Small intestine (tissue), 7 donors: Measurements from ENCODE around the gene CAMK1D. TPM values are rescaled to one million over a fixed set of nuclear protein-coding genes. Genes with fewer than 3 reads are reported as not detected.
"Not testable (repeated sequence)": the region's sequence is repeated elsewhere in the genome, so short reads cannot be mapped to it uniquely, and the experiment has no call there.

Source experiments
- DNase-seq, 2 donors: peaks; one replicate each; pipeline versions ENCODE4 v3.0.0 to v3.0.0-alpha.2; 2013
- FAIRE-seq: peaks from 2 replicates; lab custom pipeline; 2012; peaks lifted over from hg19 to GRCh38; lab: Jason Lieb, UNC
- H3K27ac ChIP-seq, 3 donors: one replicate each; pipeline ENCODE4 v1.5.1; 2013; ENCODE audit warnings: low read length in 2 of 3, mild to moderate bottlenecking in 2 of 3, control low read depth in 1 of 3, inconsistent platforms in 1 of 3, low read depth in 1 of 3, moderate library complexity in 1 of 3
- H3K27me3 ChIP-seq, 3 donors: one replicate each; pipeline ENCODE4 v1.6.1; 2013; ENCODE audit warnings: low read length in 3 of 3, inconsistent platforms in 1 of 3; ENCODE audit not compliant: control insufficient read depth in 3 of 3, insufficient read depth in 3 of 3
- H3K36me3 ChIP-seq, 3 donors: one replicate each; pipeline ENCODE4 v1.6.1; 2013; ENCODE audit warnings: low read length in 3 of 3, inconsistent platforms in 1 of 3, low read depth in 1 of 3, mild to moderate bottlenecking in 1 of 3, moderate library complexity in 1 of 3; ENCODE audit not compliant: control insufficient read depth in 3 of 3, insufficient read depth in 2 of 3
- H3K4me1 ChIP-seq, 3 donors: one replicate each; pipeline ENCODE4 v1.6.1; 2013; ENCODE audit warnings: low read length in 2 of 3, inconsistent platforms in 1 of 3, low read depth in 1 of 3, mild to moderate bottlenecking in 1 of 3, moderate library complexity in 1 of 3; ENCODE audit not compliant: control insufficient read depth in 3 of 3, insufficient read depth in 2 of 3
- H3K4me3 ChIP-seq, 3 donors: one replicate each; pipeline ENCODE4 v1.5.1; 2013; ENCODE audit warnings: low read length in 3 of 3, control low read depth in 1 of 3, inconsistent platforms in 1 of 3, low read depth in 1 of 3, mild to moderate bottlenecking in 1 of 3, moderate library complexity in 1 of 3
- H3K9me3 ChIP-seq, 2 donors: one replicate each; pipeline ENCODE4 v1.6.1; 2013; ENCODE audit warnings: low read depth in 1 of 2, low read length in 1 of 2; ENCODE audit not compliant: control insufficient read depth in 2 of 2, insufficient read depth in 1 of 2
- WGBS, 3 donors: extraction: QIAGEN DNeasy Blood & Tissue Kit; methylation state at CpG; one replicate each; pipeline ENCODE4 v1.1.7; 2013; 5-methylcytosine and 5-hydroxymethylcytosine counted together
- polyA plus RNA-seq, 4 donors: library from polyadenylated mRNA; stranded (reverse) in 3 of 4; unstranded in 1 of 4; fragments of 200-250 nt in 3 of 4; fragments of 120-200 nt in 1 of 4; gene quantifications; one replicate each; pipeline versions ENCODE4 v1.2.1 to v1.2.3, GENCODE V29; 2013
- donor health status: healthy with polysubstance abuse.
- donor health status: control.
- donor health status: control.
- donor health status: Bipolar disorder and iron deficiency.
- donor health status: healthy.

CAMK1D gene
- polyA plus RNA-seq, 4 donors = 0.45 to 9.7 (median 3.8) TPM

GRCh38 chr10:12721334-12721733 lies 372.0 kb downstream of the CAMK1D start:
- 91 to 98% (median 95%) methylated on average over 3 of the region's 3 CpGs for WGBS, 3 donors
- H3K4me3 ChIP-seq = no peak overlapping the region
- H3K9me3 ChIP-seq = no peaks in the 10 kb centered on the region
- H3K27me3 ChIP-seq = no peaks in the 10 kb centered on the region
- no peak for DNase-seq
- FAIRE-seq = no peak
- H3K36me3 ChIP-seq = no peaks in the 10 kb centered on the region
- H3K4me1 ChIP-seq = peaks cover 5 to 17% (median 5%) of the 10 kb centered on the region in 3 donors
- no peak overlapping the region for H3K27ac ChIP-seq

- Histone ChIP-seq H3K9me3 (no peaks in the 10 kb centered on the region), H3K27ac (no peak overlapping the region), H3K36me3 (no peaks in the 10 kb centered on the region), H3K27me3 (no peaks in the 10 kb centered on the region), H3K4me3 (no peak overlapping the region), H3K4me1 (peaks cover 5 to 20% (median 5%) of the 10 kb centered on the region in 3 donors)
- no peak for DNase-seq
- FAIRE-seq = no peak
- WGBS, 3 donors = 77 to 84% (median 77%) methylated on average over 4 of the region's 4 CpGs
Observed at GRCh38 chr10:12723220-12723619, 373.9 kb downstream of the CAMK1D start.

GRCh38 chr10:12724807-12725579 lies 375.6 kb downstream of the CAMK1D start:
- WGBS, 3 donors = 82 to 84% (median 83%) methylated on average over 10 of the region's 10 CpGs
- Histone ChIP-seq H3K27ac (no peak overlapping the region), H3K4me1 (peaks cover 2 to 18% (median 5%) of the 10 kb centered on the region in 3 donors), H3K9me3 (no peaks in the 10 kb centered on the region), H3K4me3 (no peak overlapping the region), H3K36me3 (no peaks in the 10 kb centered on the region), H3K27me3 (no peaks in the 10 kb centered on the region)
- no peak for DNase-seq
- no peak for FAIRE-seq

GRCh38 chr10:12725580-12725888 lies 376.2 kb downstream of the CAMK1D start:
- not testable (repeated sequence) for H3K4me3 ChIP-seq, DNase-seq, H3K27me3 ChIP-seq, FAIRE-seq, H3K9me3 ChIP-seq, H3K36me3 ChIP-seq, H3K27ac ChIP-seq
- whole genome bisulfite sequencing, 3 donors = 93 to 95% (median 94%) methylated on average over 5 of the region's 5 CpGs
- H3K4me1 ChIP-seq = peaks cover 2 to 16% (median 5%) of the 10 kb centered on the region in 3 donors

- H3K27ac ChIP-seq = no peak overlapping the region
Observed at GRCh38 chr10:12726971-12727831, 377.9 kb downstream of the CAMK1D start.

GRCh38 chr10:12727832-12728215 lies 378.5 kb downstream of the CAMK1D start:
- Histone ChIP-seq H3K4me3 (no peak overlapping the region), H3K36me3 (no peaks in the 10 kb centered on the region), H3K27me3 (no peaks in the 10 kb centered on the region), H3K9me3 (no peaks in the 10 kb centered on the region), H3K4me1 (peaks cover 0 to 6% (median 0%) of the 10 kb centered on the region in 3 donors), H3K27ac (no peak overlapping the region)
- WGBS, 3 donors = 28 to 49% (median 48%) methylated on average over 10 of the region's 10 CpGs
- DNase-seq = peak; percentile 34 to 74
- no peak for FAIRE-seq

More at GRCh38 chr10:12726971-12727831, 377.9 kb downstream of the CAMK1D start:
- 83 to 87% (median 84%) methylated on average over 19 of the region's 19 CpGs for WGBS, 3 donors
- no peak for FAIRE-seq
- no peak for DNase-seq
- no peak overlapping the region for H3K4me3 ChIP-seq
- no peaks in the 10 kb centered on the region for H3K36me3 ChIP-seq
- H3K4me1 ChIP-seq = peaks cover 0 to 6% (median 0%) of the 10 kb centered on the region in 3 donors
- H3K9me3 ChIP-seq = no peaks in the 10 kb centered on the region
- H3K27me3 ChIP-seq = no peaks in the 10 kb centered on the region

GRCh38 chr10:12728494-12728893 lies 379.1 kb downstream of the CAMK1D start:
- Histone ChIP-seq H3K4me3 (no peak overlapping the region), H3K27me3 (no peaks in the 10 kb centered on the region), H3K4me1 (peaks cover 0 to 6% (median 0%) of the 10 kb centered on the region in 3 donors), H3K27ac (no peak overlapping the region), H3K36me3 (no peaks in the 10 kb centered on the region), H3K9me3 (no peaks in the 10 kb centered on the region)
- no peak for DNase-seq
- WGBS, 3 donors = 71 to 93% (median 90%) methylated on average over 12 of the region's 12 CpGs
- no peak for FAIRE-seq

- 86 to 91% (median 87%) methylated on average over 7 of the region's 7 CpGs for WGBS, 3 donors
- no peak overlapping the region for H3K27ac ChIP-seq
- FAIRE-seq = no peak
Observed at GRCh38 chr10:12729885-12730284, 380.5 kb downstream of the CAMK1D start.

More at GRCh38 chr10:12729885-12730284, 380.5 kb downstream of the CAMK1D start:
- Histone ChIP-seq H3K9me3 (no peaks in the 10 kb centered on the region), H3K4me3 (no peak overlapping the region), H3K4me1 (peaks cover 0 to 6% (median 0%) of the 10 kb centered on the region in 3 donors), H3K27me3 (no peaks in the 10 kb centered on the region), H3K36me3 (no peaks in the 10 kb centered on the region)
- DNase-seq = no peak
